Inferior parietal cortex (tissue), 1 donor: ENCODE data around the gene ADAM20.
"Not testable (repeated sequence)": the region's sequence is repeated elsewhere in the genome, so short reads cannot be mapped to it uniquely, and the experiment has no call there.

Source experiments
- DNase-seq: peaks from one replicate; pipeline ENCODE4 v3.0.0-alpha.2; 2016; ENCODE audit errors: extremely low spot score

The ADAM20 gene

DNA sequence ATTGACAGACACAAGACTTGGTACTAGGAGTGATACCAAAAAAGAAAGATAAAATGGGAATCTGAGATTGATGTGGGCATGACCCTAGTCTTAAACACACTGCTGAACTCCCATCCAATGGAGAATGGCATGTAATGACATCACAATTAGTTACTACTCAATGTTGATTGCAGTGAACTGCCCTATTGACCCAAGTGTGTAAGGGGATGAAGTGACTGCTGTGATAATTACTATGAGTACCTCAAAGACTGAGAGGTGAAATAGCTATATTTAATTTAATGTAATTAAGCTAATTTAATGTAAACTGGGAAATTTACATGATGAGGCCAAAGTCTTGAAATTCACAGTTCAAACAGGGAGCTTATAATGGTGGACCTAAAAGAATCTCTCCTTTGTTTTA is at the start of gene ADAM20:
ADAM20 (minus strand) TSS at position 101 of the 400 bp plus-strand sequence. CDS start 10,247 bp downstream, outside the sequence.
- no peak for DNase-seq

DNA sequence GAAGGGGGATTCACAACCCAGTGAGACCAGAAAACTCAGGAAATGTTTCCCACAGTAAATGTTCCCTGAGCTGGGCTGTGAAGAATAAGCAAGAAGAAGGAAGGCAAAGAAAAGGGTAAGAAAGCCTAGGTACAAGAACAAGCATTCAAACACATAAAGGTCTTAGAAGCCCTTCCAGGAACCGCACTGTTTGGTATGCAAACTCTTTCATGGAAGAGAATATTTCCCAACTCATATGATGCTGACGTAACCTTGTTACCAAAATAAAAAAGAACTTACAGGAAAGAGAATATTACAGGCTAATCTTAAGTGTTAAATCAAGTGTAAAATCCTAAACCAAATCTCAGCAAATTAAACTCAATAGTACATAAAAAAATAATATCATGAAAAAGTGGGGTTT is 42.1 kb upstream of the ADAM20 start:
- DNase-seq = no peak

DNA sequence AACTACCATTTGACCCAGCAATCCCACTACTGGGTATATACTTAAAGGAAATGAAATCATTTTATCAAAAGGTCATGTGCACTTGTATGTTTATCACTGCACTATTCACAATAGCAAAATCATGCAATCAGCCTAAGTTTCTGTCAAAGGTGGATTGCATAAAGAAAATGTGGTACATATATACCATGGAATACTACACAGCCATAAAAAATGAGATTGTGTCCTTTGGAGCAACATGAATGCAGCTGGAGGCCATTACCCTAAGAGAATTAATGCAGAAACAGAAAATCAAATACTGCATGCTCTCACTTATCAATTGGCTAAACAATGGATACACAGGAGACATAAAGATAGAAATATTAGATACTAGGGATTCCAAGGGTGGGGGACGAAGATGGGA is 38.2 kb upstream of the ADAM20 start:
- DNase-seq = no peak

DNA sequence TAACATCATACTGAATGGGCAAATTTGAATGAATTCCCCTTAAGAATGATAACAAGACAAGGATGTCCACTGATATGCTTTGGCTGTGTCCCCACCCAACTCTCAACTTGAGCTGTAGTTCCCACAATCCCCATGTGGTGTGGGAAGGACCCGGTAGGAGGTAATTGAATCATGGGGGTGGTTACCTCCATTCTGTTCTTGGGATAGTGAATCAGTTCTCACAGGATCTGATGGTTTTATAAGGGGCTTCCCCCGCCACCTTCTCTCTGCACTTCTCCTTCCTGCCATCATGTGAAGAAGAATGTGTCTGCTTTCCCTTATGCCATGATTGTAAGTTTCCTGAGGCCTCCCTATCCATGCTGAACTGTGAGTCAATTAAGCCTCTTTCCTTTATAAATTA is 36.3 kb upstream of the ADAM20 start:
- no peak for DNase-seq

DNA sequence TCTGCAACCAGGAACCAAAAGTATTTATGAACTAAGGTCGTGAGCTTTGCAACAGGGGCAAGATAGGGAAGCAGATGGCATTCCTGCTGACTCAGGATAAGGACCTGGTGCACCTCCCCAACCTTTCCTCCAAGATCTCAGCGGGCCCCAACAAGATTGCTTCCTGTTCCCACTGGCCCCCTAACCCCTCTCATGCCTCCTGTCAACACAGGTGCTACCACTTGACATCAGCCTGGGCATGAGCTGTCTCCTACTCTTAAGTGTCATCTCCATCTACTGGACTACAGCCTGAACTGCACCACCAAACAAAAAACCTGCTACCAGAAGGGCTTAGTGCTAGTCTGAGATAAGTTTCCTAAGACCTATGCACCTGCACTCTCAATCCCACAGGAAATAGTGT is 33.0 kb upstream of the ADAM20 start:
- no peak for DNase-seq

DNA sequence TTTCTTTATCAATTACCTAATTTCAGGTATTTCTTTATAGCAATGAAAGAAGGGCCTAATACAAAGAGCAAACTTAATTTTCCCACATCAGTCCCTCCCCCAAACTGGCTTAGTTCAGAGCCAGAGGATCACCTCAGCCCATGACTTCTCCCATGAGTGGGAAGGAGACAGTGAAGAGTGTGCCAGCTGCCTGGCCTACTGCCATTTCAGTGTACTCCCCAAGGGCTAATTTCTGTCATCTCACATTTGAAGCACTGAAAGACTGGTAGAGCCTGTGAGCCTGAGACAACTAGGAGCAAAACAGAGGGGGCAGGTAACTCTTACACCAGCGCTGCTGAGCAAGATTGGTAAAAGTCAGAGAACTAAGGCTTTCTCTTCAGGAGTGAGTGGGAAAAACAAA is 29.1 kb upstream of the ADAM20 start:
- no peak for DNase-seq

DNA sequence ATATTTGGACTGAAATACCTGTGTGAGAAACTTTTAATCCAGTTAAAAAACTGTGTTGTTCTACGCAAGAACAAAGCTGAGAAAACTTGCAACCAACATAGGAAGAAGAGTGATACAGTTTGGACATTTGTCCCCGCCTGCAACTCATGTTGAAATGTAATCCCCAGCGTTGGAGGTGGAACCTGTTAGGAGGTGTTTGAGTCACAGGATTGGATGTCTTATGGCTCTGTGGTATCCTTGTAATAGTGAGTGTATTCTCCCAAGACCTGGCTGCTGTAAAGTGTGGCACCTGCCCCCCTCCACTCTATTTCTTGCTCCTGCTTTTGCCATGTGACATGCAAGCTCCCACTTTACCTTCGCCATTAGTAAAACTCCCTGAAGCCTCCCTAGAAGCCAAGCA is 28.6 kb upstream of the ADAM20 start:
- DNase-seq = no peak

DNA sequence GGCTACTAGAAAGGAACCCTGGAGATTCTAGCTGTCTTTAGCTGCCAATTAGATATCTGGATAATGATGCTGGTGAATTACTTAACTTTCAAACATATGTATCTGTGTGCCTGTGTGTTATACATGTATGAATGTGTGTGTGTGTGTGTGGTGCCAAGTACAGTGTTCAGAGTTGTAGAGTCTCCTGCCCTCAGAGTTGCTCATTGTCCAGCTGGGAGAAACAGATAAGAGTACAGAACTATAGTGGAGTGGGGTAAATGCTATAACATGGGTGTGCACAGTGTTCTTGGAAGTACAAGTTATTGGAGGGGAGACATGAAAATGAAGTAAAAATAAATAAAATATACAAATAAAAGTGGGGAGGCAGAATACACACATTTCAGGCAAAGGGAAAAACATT is 23.6 kb upstream of the ADAM20 start:
- DNase-seq = no peak

DNA sequence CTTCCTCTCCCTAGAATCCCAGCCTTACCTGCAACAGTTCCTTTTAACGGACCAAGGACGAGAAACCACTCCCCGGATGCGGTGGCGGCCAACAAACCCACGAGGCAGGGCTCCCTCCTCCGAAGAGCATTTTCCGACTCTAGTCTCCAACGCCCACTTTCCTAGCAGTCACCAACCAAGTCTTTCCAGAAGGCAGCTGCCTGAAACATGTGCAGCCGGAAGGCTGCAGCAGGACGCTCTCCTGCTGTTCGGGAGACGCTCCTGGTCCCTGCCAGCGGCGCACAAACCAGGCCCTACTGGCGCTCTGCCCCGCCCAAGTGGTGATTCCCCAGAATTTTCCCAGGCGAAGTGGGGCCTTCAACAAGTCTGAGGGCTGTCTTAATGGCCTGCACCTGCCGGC is 21.1 kb upstream of the ADAM20 start:
- DNase-seq = no peak

DNA sequence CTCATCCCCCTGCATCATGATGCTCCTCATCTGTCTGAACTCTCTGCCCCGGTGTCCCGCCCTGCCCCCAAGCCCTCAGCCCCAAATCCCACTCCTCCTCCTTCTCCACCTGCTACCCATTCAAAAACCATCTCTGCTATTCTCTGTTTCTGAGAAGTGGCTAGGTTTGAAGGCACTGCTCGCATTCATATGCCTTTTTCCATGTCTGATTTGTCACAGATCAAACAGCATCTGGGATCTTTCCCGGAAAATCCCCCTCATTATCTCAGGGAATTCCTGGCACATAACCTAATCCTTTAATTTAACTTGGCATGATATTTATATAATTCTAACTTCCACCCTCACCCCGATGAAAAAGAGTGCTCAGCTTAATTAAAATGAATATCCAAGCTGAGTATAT is 3.3 kb upstream of the ADAM20 start:
- DNase-seq = no peak

DNA sequence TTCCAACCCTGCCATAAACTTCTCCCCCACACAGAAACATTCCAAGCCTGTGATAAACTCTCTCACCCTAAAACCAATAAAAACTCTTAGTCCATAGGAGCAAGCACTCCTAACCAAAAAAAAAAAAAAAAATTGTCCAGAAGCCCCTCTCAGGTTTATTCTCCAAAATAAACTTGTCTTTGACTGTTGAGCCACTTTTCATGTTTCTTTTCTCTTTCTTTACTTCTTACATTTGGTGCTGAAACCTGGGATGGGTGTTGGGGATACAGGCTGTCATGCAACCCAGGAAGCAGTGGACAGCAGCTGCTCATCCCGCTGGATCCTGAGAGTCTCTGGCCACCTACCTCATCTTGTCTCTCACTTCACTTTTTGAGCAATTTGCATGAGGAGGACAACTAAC is 2.0 kb upstream of the ADAM20 start:
- DNase-seq = no peak

DNA sequence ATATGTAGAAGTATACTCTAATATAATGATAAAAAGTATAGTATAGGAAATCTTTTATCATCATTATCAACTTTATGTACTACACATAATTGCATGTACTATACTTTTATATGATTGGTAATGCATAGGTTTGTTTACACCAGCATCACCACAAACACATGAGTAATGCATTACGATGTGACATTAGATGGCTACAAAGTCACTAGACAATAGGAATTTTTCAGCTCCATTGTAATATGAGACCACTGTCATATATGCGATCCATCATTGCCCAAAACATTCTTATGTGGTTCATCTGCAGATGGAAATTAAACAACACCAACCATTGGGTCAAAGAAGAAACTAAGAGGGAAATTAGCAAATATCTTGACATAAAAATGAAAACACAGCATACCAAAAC is 4.4 kb downstream of the ADAM20 start:
- DNase-seq = no peak

DNA sequence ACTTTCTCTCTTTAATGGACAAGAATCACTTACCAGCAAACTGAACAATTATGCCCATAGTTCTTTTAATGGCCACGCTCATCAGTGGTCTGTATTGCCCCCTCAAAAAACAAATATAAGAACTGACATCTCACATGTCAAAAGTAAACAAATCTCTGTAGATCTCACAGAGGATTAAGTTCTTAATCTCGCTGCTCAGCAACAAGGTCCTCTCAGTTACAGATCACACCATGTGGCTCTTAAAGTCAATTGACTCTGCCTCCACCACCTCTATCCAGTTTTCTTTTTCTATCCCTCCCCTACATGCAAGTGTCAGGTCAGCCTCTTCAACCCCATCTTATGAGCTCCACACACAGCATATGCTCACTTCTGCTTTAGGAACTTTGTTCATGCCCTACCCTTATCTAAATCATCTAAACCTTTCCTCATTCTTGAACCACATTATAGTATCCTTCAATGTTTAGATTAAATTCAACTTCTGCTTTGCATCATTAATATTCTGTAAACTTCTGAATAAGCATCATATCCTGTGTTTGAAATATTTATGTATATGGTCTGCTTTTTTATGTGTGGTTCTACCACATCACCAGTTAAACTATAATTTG is 7.2 kb downstream of the ADAM20 start:
- no peak for DNase-seq

DNA sequence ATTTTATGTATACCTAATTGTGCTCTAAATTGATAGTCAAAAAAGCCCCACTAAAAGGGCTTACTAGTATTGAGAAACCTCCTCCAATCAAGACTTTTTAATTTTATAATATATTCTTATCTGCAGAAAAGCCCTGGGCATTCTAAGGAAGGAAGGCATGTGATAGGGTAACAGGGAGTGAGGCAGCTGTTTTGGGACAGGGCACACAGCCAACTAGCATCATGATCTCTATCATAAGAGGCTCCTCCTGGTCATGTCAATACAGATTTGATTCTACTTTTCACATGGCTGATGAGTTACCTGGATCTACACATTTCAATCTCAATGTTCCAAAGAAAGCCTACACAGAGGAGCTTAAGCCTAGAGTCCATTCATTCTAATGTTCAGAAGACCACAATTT is 9.1 kb downstream of the ADAM20 start:
- no peak for DNase-seq

DNA sequence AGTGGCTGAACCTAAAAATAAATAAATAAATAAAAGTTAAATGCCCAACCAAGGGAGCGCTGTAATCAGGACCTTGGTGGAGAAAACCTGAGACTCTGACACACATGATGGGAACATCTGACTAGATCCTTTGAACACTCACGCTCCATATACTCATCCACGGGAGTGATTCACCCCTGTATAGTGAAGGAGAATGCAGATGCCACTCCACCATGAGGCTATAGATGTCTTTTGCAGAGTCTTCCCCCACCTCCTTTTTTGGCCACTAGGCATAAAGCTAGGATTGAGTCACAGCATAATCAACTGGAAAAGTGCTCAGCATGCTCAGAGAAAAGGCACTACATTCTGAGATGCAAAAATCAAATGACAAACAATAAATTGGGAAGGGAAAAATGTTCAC is 19.0 kb downstream of the ADAM20 start:
- peak; percentile 2 for DNase-seq

DNA sequence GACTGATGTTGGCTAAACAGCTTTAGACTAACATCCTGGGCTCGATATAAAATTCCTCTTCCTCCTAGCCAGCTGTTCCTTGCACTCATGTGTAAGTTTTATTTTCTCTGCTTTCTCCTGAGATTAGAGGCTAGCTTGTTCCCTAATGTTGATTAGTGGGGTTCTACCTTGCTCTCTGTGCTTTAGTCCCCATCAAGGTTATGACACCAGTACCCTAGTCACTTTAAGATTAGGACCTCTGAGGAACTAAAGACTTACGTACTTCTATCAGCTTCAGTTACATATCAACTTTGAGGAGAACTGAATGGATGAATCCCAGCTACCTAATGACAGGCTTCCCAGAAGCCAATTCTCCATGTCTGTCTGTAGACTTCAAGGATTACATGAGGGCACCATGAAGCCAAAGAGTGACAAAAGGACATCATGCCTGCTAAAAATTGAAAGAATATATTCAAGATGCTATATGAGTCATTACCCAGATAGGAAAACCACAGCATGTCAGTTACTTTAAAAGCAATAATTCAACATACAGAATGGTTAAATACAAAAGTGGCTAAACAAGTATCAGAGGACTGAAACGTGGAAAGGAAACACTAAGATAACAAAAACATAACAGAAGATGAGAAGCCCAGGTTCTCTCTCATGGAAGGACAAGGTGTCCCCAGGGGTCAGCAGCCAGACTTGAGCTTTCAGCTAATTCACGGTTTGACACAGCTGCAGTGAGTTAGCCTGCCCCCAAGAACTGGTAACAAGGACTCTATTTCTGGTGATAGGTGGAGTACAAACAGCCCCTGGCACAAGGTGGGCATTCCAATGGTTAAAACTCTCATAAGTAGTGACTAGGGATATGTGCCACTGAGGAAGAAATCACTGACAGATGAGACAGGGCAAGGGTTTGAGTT is 20.4 kb downstream of the ADAM20 start:
- DNase-seq = no peak

DNA sequence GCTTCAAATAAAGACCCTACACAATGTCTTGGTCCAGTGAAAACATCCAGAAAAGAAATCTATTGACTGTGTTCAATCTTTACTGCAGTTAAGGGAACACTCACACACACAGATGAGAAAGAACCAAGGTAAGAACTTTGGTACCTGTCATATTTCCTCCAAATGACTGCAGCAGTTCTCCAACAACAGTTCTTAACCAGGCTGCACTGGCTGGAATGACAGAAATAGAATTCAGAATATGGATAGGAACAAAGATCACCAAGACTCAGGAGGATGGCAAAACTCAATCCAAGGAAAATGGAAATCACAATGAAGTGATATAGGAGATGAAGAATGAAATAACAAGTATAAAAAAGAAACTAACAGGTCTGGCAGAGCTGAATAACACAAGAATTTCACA is 36.6 kb downstream of the ADAM20 start:
- DNase-seq = no peak

DNA sequence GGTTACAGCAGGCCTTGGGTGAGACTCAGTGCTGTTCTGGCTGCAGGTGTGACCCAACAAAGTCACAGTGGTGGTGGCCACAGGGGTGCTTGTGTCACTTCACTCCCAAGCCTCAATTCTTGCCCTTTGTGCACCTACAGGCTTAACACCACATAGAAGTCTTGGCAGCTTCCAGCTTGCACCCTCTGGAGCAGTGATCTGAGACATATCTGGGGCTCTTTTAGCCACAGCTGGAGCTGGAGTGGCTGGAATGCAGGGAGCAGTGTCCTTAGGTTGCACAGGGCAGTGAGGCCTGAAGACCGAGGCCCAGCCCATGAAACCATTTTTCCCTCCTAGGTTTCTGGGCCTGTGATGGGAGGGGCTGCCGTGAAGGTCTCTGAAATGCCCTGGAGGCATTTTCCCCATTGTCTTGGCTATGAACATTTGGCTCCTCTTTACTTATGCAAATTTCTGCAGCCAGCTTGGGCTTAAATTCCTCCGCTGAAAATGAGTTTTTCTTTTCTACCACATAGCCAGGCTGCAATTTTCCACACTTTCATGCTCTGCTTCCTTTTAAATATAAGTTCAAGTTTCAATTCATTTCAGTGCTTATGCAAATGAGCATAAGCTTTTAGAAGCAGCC is 45.1 kb downstream of the ADAM20 start:
- DNase-seq = no peak

DNA sequence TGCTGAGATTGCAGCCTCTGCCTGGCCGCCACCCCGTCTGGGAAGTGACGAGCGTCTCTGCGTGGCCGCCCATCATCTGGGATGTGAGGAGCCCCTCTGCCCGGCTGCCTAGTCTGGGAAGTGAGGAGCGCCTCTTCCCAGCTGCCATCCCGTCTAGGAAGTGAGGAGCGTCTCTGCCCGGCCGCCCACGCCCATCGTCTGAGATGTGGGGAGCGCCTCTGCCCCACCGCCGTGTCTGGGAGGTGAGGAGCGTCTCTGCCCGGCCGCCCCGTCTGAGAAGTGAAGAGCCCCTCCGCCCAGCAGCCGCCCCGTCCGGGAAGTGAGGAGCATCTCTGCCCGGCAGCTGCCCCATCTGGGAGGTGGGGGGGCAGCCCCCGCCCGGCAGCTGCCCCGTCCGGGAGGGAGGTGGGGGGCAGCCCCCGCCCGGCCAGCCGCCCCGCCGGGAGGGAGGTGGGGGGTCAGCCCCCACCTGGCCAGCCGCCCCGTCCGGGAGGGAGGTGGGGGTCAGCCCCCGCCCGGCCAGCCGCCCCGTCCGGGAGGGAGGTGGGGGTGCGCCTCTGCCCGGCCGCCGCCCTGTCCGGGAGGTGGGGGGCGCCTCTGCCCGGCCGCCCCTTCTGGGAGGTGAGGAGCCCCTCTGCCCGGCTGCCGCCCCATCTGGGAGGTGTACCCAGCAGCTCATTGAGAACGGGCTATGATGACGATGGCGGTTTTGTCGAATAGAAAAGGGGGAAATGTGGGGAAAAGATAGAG is 57.3 kb downstream of the ADAM20 start:
- DNase-seq = not testable (repeated sequence)

DNA sequence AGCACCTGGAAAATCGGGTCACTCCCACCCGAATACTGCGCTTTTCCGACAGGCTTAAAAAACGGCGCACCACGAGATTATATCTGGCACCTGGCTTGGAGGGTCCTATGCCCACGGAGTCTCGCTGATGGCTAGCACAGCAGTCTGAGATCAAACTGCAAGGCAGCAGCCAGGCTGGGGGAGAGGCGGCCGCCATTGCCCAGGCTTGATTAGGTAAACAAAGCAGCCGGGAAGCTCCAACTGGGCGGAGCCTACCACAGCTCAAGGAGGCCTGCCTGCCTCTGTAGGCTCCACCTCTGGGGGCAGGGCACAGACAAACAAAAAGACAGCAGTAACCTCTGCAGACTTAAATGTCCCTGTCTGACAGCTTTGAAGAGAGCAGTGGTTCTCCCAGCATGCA is 59.3 kb downstream of the ADAM20 start:
- not testable (repeated sequence) for DNase-seq

DNA sequence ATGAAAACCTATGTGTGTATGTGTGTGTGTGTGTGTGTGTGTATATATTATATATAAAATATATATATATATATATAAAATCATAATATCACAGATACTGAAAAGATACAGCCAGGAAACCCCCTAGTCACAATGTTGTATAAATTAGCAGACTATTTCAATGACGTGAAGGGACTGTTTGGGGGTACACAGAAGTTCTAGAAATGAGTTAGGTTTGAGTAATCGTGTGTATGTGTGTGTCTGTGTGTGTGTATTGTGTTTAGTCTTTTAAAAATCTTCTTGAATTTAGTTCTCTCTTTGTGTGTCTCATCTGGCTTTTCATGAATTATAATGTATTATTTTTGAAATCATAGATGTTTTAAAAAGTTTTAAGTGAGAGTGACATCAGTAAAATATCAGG is 61.0 kb downstream of the ADAM20 start:
- DNase-seq = no peak
